GOT3 (cell line): ENCODE results near the gene TGFBR3.
"Not testable (repeated sequence)": the region's sequence is repeated elsewhere in the genome, so short reads cannot be mapped to it uniquely, and the experiment has no call there.

Experiments
- DNase-seq: peaks from one replicate; lab custom pipeline; 2025; ENCODE audit warnings: mixed read lengths; lab: John Stamatoyannopoulos, UW

Gene TGFBR3

DNA sequence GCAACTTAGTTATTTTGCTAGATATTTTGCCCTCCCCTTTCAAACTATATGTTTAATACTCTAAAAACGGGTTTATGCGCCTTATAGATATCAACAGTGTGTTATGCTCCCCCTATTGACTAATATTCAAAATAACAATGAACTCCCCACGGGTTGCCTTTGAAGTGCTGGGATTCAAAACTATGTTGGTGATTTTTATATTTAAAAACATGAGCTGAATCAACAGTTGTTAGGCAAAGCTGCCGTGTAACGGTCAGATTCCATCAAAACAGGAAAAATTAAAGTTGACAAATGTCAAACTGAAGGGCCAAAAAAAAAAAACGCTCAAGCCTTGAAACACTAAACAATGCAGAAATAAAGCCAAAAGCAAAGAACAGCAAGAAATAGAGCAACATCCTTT lies 2.5 kb downstream of the TGFBR3 start:
- DNase-seq, result no peak

DNA sequence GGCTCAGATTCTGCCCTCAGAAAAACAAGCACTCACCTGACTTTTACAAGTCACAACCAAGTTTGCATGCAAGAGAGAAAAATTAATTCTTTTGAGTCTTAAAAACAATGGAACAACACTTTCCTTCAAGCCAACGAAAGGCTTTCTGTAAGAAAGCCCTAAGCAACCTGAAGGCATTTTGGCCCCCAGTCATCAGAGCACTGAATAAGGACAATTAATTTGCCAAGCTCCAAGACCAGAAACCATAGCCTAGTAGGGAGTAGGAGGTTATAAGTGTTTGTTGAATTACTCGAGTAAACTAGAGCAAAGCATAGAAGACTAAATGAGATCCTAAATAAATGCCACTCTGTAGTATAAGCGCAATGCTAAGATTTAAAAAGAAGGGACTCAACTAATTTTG lies 4.7 kb downstream of the TGFBR3 start:
- DNase-seq, result no peak

DNA sequence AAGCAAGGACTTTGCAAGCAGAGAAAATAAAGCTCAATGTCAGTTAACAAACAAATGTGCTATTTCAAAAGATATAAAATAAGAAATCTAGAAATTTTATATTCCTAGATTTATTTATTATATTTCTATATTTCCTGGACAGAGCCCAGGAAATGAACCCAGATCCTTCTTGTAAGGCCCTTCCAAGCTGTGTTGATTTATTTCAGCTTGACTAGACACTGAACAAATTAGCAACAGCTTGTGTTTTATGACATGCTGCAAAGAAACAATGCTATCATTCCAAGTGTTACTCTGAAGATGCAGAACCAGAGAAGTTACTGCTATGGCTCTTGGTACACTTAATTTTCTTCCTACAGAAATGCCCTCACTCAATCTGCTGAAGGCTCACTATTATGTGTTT lies 6.2 kb downstream of the TGFBR3 start:
- DNase-seq, result no peak

DNA sequence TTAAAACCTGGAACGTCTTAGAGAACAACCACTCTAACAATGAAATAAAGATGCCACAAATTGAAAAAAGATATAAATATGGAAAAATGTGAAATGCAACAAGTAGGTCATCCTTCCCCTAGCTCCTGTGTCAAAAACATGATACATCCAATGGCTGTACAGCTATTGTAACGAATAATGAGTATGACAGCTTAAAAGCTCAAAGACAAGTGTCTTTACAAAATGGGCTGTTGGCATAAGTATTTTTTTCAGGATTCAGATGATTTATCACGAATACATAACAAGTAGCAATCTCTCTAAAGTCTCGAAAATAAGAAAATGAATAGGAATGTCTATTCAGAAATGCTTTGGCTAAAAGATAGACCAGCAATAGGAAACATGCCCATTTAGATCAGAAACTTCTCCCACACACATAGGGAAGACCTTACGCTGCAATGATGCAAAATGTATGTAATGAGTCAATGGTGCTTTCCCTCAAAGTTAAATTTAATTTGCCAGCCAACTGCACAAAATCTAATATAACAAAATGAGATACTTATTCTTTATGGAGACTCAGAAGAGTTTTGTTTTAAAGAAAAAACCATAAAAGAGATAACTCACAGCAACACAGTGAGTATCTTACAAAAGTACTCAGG lies 8.3 kb downstream of the TGFBR3 start:
- no peak for DNase-seq

DNA sequence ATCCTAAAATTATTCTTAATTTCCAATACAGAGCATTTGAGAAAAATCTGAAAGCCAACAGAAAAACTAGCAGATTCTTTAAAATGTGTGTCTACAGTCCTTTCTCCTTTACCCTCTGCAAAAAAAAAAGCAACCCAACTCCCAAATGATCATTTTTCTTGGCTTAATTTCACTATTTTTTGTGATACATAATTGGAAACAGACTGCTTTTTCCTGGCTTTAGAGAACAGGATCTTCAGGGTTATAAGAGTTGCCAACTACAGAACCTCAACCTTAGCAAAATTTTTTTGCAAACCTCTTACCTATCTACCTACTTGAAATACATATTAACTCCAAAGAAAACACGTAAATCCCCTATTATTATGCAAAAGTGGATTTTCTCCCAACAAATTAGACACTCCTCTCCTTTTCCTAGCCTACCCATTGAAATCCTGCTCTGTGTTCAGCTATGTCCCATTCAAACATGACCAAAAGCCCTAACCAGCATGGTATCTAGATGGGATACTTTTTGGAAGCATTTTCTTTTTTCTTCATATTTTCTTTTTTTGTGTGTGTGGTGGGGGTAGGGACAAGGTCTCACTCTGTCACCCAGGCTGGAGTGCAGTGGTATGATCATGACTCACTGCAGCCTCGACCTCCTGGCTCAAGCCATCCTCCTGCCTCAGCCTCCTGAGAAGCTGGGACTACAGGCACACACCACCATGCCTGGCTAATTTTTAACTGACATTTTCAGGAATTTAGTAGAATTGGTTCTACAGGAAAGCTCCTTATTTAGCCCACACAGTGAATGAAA lies 9.0 kb downstream of the TGFBR3 start:
- DNase-seq, result no peak

DNA sequence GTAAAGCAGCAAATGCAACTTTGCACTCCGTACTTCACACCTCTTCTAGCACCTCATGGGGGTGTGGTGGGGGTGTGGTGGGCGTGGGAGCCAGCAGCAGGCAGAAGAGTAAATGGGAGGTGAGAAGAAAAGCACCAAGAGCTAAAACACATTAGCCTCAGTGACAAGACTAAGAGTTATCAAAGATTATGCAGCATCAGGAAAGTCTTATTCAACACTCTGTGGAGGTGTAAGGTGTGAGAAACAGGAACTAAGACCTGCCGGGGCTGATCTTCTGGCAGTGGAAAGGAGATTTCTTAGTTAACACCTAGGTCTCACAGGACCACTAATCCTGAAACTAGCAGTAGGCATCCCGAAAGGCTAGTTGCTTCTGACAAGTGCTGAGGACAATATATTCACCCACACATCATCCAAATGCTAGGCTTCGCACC lies 9.9 kb downstream of the TGFBR3 start:
- no peak for DNase-seq

DNA sequence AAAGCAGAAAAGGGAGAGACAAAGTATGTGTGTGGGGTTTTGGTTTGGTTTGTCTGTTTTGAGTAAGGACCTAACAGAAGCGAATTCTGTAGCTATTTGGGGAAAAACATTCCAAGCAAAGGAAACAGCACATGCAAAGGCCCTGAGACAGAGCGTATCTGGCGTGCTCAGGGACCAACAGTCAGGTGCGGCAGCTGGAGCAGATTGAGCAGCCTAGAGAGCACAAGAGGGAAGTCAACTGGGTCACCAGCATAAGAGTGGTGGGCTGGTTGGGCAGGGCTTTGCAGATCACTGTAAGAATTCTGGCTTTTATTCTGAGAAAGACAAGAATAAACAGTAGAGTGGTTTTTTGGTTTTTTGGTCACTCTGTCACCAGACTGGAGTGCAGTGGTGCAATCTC lies 11.8 kb downstream of the TGFBR3 start:
- no peak for DNase-seq

DNA sequence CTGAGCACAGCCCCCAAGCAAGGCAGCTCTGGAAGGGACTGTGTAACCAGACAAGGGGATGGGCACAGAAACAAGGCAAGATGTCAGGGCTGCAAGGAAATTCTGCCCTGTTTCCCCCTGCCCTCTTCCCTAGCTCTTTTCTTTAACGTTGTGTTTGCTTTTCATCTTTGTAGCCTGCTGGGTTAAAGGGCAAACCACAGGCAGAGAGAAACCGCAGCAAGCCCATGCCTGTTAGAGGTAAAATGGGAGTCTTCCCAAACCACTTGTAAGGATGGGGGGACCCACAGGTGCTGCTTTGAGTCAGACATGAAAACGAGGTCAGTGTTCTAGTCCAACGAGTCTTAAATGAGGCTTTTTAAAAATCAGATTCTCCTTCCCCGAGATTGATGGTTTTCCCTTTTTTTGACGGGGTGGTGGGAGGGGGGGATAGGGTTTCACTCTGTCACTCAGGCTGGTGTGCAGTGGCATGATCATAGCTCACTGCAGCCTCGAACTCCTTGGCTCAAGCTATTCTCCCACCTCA lies 13.3 kb downstream of the TGFBR3 start:
- no peak for DNase-seq

DNA sequence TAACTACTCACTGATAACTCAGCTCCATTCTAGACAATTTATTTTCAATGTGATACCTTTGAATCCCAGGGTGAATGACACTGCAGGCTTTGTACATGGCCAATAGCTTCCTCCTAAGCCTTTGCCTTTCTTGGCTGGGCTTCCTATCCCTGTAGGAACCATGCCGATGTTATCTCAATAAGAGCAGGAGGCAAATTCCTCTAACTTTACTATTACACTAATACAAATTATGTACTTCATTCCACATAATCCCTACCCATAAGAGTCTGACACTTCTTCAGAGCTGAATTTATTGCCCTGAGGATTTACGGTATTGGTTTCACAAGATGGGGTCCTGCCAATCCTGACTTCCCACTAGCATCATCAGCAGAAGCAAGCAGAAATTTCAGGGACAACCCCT lies 14.0 kb downstream of the TGFBR3 start:
- DNase-seq, result no peak

DNA sequence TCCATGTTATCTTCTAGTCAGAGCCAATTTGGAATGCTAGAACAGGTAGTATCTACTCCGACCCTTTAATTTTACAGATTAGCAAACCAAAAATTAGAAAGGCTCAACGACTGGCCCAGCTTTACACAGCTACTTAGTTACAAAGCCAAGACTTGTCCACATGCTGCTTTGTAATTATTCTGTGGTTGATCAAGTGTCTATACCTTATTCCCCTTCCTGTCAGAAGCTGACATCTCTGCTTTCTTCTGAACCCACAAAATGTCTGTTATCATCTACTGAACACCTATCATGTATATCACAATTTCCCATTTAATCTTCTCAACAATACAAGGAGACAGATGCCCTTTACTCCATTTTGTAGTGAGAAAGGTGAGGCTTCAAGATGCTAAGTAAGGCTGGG lies 15.6 kb downstream of the TGFBR3 start:
- DNase-seq, result no peak

DNA sequence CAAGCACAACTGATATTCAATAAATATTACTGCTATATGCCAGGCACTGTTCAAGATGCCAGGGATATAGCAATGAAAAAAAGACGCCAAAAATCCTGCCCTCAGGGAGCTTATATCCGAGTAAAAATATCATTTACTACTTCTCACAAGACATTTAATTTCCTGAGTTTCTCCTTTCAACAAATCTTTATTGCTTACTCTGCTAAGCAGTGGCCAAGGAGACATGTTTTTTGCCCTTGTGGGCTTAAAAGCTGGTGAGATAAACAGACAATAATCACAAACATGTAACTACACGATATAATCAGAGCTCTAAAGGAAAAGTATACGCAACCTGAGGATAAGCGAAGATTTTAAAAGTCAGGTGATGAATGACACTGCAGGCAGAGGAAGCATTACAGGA lies 19.5 kb downstream of the TGFBR3 start:
- DNase-seq, result no peak

DNA sequence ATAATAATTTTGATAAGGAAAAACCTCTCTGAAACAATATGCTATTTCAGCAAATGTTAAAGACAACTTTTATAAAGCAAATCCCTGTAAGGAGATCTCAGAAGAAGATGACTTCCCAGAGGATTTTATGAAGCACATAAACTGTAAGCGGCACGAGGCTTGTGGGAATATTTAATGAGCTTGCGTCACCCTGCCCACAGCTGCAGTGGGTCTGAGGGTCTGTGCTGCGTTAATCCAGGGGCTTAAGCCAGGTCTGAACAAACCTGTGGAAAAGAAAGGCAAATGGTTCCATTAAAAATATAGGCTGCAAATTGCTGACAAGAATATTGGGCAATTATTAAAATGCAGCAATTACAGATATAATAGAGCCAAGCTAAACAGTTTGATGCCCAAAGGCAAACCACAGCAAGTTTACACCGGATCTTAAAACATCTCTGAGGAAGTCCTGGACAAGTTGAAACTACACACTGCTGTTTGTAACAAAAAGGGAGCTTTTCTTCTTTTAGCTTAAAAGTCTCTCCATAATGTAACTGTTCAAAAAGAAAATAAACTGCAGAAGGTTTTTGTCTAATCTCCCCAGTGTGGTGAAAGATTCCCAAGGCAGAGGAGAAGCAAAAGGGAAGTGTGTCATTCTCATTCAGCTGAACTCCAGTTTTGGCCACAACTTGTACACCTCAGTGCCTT lies 21.8 kb downstream of the TGFBR3 start:
- DNase-seq, result no peak

DNA sequence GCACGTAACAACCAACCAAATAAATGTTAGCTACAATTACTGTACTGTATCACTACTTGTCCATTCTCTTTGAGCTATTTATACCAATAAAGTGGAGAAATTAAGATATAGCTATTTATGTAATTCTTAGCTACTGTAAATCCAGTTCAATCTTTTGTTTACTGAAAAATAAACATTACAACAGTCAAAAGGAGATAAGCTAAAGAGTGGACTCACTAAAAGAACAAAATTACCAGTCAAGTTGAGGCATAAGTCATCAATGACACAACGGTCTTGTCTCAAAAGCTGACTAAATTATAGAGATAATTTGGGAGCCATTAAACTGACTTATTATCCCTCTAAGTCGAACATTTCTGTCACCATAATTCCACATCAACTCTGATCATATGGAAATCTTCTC lies 22.5 kb downstream of the TGFBR3 start:
- no peak for DNase-seq

DNA sequence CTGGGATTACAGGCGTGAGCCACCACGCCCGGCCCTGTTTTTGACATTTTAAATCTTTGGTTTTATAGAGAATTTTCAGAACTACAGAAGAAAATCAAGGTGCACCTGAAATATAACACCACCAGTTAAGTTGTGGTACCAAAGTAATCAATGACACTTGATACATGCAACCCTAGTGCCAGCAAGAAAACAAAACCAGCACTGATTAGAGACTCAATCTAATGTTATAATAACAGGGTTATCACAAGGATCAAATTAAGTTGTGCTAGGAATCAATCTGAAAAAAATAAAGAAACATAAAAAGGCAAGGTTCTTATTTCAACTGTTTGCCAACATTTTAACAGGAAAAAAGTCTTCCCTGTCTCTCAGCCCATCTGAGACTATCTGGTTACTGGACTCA lies 23.8 kb downstream of the TGFBR3 start:
- DNase-seq, result no peak

DNA sequence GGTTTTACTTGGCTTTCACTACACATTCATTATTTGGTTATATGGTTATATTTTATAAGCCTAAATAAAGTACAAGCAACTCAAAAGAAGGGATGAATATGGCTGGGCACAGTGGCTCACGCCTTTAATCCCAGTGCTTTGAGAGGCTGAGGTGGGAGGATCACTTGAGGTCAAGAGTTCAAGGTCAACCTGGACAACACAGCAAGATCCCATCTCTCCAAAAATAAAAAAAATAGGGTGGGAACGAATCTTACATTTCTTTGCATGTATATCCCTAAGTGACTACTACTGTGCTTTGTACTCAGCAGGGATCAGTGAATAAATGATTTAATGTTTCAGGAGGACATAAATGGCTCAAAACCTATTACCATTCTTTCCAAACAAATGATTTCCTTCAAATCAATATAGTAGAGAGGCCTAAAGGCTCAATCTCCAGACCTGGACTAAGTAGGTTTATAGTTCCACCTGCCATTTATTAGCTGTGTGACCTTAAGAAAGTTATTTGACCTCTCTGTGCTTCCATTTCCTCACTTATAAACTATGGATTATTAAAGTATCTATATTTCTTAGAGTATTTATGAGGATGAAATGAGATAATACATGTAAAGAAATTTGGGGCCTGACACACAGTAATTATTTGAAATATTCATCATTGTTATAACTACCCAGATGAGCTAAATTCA lies 28.3 kb downstream of the TGFBR3 start:
- DNase-seq, result no peak

DNA sequence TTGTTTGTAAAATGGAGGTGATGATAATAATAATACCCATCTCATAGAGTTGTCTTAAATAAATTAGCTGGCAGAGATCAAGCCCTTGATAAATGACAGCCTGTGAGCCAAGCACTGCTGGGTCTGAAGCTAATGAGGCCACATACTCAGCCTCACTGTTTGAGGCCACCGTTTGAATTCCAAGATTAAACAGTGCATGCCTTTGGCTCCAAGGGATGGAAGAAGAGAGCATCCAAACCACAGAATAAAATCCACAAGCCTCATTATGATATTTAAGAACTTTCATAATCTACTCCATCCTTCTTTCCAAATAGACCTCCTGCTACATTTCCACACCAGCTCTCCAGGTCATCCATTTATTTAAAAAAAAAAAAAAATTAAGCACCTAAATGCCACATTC lies 29.0 kb downstream of the TGFBR3 start:
- DNase-seq, result no peak

DNA sequence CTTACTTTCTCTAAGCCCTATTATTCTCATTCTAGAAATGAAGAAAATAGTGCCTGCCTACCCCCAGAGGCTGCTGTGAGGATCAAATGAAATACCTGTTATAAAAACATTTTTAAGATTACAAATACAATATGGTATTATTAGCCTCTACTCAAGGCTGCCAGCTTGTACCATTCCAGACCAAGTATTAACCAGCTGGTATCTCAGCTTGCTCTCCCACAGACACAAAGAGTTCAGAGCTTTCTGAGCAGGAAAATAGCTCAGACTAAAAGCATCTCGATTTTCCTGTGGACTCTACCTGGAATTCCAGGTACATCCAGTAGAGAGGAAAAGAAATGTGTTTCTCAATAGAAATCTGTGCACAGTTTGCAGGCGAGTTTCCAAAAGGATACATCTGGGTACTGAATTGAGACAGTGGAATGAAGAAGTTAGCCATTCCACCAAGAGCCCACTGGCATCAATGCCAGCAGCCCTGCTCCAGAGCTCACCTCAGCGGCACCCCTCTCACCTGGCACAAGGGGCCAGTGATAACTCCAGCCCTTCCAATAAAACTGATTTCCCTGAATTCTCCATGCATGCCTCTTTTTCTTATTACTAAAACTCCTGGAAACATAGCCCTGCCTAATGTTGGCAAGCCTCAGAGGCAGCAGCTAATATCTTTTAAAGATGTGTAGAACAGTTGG lies 31.0 kb downstream of the TGFBR3 start:
- no peak for DNase-seq

DNA sequence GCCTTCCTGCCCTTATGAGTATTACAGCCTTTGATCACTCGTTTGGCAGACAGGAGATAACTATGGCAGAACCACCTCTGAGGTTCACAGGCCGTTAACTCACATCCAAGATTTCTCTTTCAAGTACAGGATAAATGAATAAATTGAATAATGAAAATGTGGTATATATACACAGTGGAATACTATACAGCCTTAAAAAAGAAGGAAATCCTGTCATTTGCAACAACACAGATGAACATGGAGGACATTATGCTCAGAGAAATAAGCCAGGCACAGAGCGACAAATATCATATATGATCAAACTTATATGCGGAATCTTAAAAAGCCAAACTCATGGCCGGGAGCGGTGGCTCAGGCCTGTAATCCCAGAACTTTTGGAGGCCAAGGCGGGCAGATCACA lies 32.6 kb downstream of the TGFBR3 start:
- no peak for DNase-seq

DNA sequence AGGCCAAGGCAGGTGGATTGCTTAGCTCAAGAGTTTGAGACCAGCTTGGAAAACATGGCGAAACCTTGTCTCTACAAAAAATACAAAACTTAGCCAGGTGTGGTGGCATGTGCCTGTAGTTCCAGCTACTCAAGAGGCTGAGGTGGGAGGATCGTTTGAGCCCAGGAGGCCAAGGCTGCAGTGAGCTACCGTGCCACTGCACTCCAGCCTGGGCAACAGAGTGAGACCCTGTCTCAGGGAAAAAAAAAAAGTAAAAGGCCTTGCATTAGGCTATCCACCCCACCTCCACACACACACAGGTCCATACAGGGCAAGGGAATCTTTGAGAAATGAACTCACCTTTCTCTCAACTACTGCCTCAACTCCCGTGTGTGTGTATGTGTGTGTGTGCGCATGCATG lies 33.9 kb downstream of the TGFBR3 start:
- not testable (repeated sequence) for DNase-seq

DNA sequence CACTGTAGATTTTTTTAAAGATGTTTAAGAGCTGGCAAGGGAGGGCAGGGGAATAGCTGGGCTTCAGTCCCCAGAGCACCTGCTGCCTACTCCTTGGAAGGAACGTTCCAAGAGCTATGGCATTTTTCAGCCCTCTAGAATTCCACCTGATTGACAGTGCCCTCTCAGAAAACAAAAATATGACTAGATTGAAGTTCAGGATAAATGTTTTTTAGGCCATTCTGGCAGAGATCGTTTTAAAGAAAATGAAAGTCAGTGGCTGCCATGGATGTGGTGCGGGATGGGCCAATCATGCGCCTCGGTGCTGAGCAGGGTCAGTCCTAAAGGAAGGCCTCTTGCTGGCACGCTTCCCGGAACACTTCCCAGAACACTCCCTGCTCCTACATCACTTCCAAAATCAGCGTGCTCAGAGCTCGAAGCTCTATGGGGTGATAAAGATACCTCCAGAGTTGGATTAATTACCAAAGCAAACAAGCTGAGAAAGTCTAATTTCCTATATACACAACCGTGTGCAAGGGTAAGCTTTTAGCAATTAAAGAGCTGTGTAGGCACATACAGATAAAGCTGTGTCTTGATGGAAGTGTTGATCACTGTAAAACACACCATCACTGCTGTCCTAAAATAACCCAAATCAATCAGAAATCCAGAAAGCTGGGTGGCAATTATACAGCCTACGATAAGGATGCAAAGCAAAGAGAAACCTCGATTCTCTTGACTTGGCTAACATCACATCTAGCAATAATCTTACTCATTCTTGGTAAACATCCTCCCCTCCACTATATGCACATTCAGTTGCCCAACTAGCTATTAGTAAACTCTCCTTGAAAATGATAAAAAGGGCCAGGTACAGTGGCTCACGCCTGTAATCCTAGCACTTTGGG lies 34.6 kb downstream of the TGFBR3 start:
- no peak for DNase-seq

DNA sequence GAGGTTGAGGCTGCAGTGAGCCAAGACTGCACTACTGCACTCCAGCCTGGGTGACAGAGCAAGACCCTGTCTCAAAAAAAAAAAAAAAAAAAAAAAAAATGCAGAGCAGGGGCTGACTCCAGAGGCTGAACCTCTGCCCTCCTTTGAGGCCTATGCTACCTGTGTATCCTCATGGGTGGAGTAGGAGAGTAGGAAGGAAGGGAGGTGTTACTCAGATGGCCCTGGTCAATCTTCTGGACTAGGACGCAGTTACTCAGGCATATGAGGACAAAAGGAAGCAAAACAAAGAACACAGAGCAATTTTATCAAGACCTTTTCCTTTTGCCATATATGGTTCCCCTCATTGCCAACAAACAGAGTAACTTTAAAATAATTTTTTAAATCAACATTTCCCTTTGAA lies 35.2 kb downstream of the TGFBR3 start:
- DNase-seq, result no peak
